ENCODE data around the gene ECT2.

Gene ECT2

GRCh38 chr3:172803489-172803888 is 53.0 kb downstream of the ECT2 start:
- TF ChIP-seq CTCF (IDR thresholded peaks at IDR 0.05; ENCODE audit: low read depth, low read length), result no peak
- DNase-seq (ENCODE audit: low read depth, low spot score), result no peak
- in situ Hi-C loops (cut with HindIII; ENCODE audit: low sequenced_read_pairs), result no loop called here
- no peak overlapping the region for H3K4me3 ChIP-seq (ENCODE audit: low read depth, low read length)

- in situ Hi-C loops (cut with HindIII; ENCODE audit: low sequenced_read_pairs), result no loop called here
- H3K4me3 ChIP-seq (ENCODE audit: low read depth, low read length), result no peak overlapping the region
- DNase-seq (ENCODE audit: low read depth, low spot score), result no peak
- no peak for TF ChIP-seq CTCF (IDR thresholded peaks at IDR 0.05; ENCODE audit: low read depth, low read length)
Measured at GRCh38 chr3:172804323-172804722, 53.8 kb downstream of the ECT2 start.

- in situ Hi-C loops (cut with HindIII; ENCODE audit: low sequenced_read_pairs), result no loop called here
- DNase-seq (ENCODE audit: low read depth, low spot score), result peak; percentile 71
Measured at GRCh38 chr3:172808969-172809546, 58.5 kb downstream of the ECT2 start.

GRCh38 chr3:172811099-172811498 is 60.6 kb downstream of the ECT2 start:
- TF ChIP-seq CTCF (IDR thresholded peaks at IDR 0.05; ENCODE audit: low read depth, low read length), result no peak
- DNase-seq (ENCODE audit: low read depth, low spot score), result no peak
- H3K4me3 ChIP-seq (ENCODE audit: low read depth, low read length), result no peak overlapping the region
- in situ Hi-C loops (cut with HindIII; ENCODE audit: low sequenced_read_pairs), result no loop called here

More at GRCh38 chr3:172808969-172809546, 58.5 kb downstream of the ECT2 start:
- H3K4me3 ChIP-seq (ENCODE audit: low read depth, low read length), result no peak overlapping the region
- no peak for TF ChIP-seq CTCF (IDR thresholded peaks at IDR 0.05; ENCODE audit: low read depth, low read length)

GRCh38 chr3:172813462-172813861 is 62.9 kb downstream of the ECT2 start:
- no peak for DNase-seq (ENCODE audit: low read depth, low spot score)
- in situ Hi-C loops (cut with HindIII; ENCODE audit: low sequenced_read_pairs), result no loop called here
- no peak for TF ChIP-seq CTCF (IDR thresholded peaks at IDR 0.05; ENCODE audit: low read depth, low read length)
- no peak overlapping the region for H3K4me3 ChIP-seq (ENCODE audit: low read depth, low read length)

- no peak for TF ChIP-seq CTCF (IDR thresholded peaks at IDR 0.05; ENCODE audit: low read depth, low read length)
- no peak for DNase-seq (ENCODE audit: low read depth, low spot score)
- no peak overlapping the region for H3K4me3 ChIP-seq (ENCODE audit: low read depth, low read length)
- in situ Hi-C loops (cut with HindIII; ENCODE audit: low sequenced_read_pairs), result no loop called here
Measured at GRCh38 chr3:172814738-172815137, 64.2 kb downstream of the ECT2 start.

GRCh38 chr3:172815857-172816256 is 65.3 kb downstream of the ECT2 start:
- H3K4me3 ChIP-seq (ENCODE audit: low read depth, low read length), result no peak overlapping the region
- in situ Hi-C loops (cut with HindIII; ENCODE audit: low sequenced_read_pairs), result no loop called here
- DNase-seq (ENCODE audit: low read depth, low spot score), result no peak
- no peak for TF ChIP-seq CTCF (IDR thresholded peaks at IDR 0.05; ENCODE audit: low read depth, low read length)
